ENCODE measurements around the gene CGB3.
"Not testable (repeated sequence)": the region's sequence is repeated elsewhere in the genome, so short reads cannot be mapped to it uniquely, and the experiment has no call there.

DNA sequence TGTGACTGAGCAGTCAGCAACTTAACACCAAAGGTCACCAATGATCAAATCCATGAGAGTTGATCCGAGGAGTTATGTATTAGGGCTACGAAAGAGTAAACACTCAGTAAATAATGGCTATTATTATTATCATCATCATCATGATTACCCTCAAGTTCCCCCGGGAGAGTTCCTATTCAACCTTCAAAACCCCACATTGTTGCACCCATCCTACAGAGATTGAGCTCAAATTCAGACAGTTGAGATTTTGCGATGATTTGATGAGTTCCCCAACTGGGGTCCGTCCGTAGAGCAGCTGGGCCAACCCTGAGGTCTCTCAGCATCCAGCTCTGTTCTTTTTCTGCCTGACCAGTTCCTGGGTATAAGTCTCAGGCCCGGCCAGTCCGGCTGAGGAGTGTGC lies 14.0 kb upstream of the CGB3 start:
- TF ChIP-seq EZH2phosphoT487 (IDR thresholded peaks at IDR 0.05; ENCODE audit: borderline replicate concordance, low read depth, low read length), result not testable (repeated sequence)
- TF ChIP-seq, protein P1, sequence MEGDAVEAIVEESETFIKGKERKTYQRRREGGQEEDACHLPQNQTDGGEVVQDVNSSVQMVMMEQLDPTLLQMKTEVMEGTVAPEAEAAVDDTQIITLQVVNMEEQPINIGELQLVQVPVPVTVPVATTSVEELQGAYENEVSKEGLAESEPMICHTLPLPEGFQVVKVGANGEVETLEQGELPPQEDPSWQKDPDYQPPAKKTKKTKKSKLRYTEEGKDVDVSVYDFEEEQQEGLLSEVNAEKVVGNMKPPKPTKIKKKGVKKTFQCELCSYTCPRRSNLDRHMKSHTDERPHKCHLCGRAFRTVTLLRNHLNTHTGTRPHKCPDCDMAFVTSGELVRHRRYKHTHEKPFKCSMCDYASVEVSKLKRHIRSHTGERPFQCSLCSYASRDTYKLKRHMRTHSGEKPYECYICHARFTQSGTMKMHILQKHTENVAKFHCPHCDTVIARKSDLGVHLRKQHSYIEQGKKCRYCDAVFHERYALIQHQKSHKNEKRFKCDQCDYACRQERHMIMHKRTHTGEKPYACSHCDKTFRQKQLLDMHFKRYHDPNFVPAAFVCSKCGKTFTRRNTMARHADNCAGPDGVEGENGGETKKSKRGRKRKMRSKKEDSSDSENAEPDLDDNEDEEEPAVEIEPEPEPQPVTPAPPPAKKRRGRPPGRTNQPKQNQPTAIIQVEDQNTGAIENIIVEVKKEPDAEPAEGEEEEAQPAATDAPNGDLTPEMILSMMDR (conservative IDR thresholded peaks at IDR 0.05; ENCODE audit: low read length), result not testable (repeated sequence)
